Colonic mucosa (tissue), 4 donors: ENCODE measurements around the gene PLVAP. TPM values are rescaled to one million over a fixed set of nuclear protein-coding genes. Genes with fewer than 3 reads are reported as not detected.
A peak's percentile ranks its signal among the peaks of the same experiment; 100 is the strongest.

Source experiments
- DNase-seq: peaks from one replicate; pipeline ENCODE4 v3.0.0-alpha.2; 2020
- H3K27ac ChIP-seq: fragments of 200-600 bp; one replicate; pipeline ENCODE4 v1.8.0; 2021
- H3K27me3 ChIP-seq: fragments of 200-600 bp; one replicate; pipeline ENCODE4 v1.8.0; 2021
- H3K36me3 ChIP-seq: fragments of 200-600 bp; one replicate; pipeline ENCODE4 v1.8.0; 2021
- H3K4me1 ChIP-seq: fragments of 200-600 bp; one replicate; pipeline ENCODE4 v1.8.0; 2021; ENCODE audit warnings: mild to moderate bottlenecking
- H3K4me3 ChIP-seq: fragments of 200-600 bp; one replicate; pipeline ENCODE4 v1.8.0; 2021
- H3K9ac ChIP-seq, 2 donors: one replicate each; pipeline ENCODE4 v1.7.0; 2013; ENCODE audit warnings: control low read depth in 2 of 2, low read depth in 2 of 2, low read length in 2 of 2
- H3K9me3 ChIP-seq: fragments of 200-600 bp; one replicate; pipeline ENCODE4 v1.8.0; 2021
- intact Hi-C: fragments of 100-400 bp; cut with DNase I; formaldehyde crosslinking; loops from one replicate; pipeline ENCODE4 v1.14.1; 2022
- total RNA-seq, 2 donors: library from RNA; stranded (reverse); fragmentation: NEBNext Ultra II Directional in 1 of 2; extraction: Animal tissue kit (Norgen Biotek cat#: 25700) in 1 of 2; gene quantifications; one replicate each; pipeline ENCODE4 v1.2.1, GENCODE V29; 2021
- TF ChIP-seq, protein P1 (sequence below): fragments of 200-600 bp; IDR thresholded peaks from one replicate; pipeline ENCODE4 v1.8.0; 2022; ENCODE audit warnings: antibody characterized with exemption, mild to moderate bottlenecking
- donor health status: healthy.
- donor health status: DM: no; HTN: no; CAD: no.
- donor health status: DM: no; HTN: no; CAD: no.

PLVAP gene
- total RNA-seq, 2 donors from 2014 or later = 20.8 to 47.1 TPM

DNA sequence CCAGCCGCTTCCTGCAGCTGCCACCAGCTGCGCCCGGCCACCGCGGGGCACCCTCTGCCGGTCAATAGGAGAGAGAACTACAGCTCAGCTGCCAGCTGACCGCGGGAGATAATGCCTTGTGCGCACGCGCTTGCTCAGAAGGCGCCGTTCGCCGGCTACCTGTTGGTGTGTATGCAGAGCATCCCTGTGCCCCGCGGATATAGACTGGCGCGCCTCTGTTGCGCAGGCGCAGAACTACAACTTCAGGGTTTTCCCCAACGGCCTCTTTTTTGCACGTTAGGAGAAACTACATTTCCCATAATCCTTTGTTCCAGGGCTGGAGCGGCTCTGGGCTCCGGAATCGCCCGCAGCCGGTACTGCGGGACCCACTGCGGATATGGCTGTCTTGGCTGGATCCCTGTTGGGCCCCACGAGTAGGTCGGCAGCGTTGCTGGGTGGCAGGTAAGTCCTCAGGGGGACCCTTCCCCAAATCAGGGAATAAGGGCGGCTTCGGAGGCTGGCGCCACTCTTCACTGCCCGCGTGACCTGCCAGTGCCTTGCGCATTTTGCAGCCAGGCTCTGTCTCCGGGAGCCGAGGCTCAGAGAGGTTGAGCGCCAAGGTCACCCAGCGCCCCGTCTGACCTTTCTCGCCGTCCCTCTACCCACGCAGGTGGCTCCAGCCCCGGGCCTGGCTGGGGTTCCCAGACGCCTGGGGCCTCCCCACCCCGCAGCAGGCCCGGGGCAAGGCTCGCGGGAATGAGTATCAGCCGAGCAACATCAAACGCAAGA lies 71.4 kb downstream of the PLVAP start, which contains the start of gene MRPL34:
MRPL34 (plus strand) TSS at position 356 of the 768 bp plus-strand sequence; CDS start at position 377, 21 bp downstream.
- peak within 1 kb of the TSS; percentile 72 for H3K4me3 ChIP-seq
- TF ChIP-seq, protein P1, sequence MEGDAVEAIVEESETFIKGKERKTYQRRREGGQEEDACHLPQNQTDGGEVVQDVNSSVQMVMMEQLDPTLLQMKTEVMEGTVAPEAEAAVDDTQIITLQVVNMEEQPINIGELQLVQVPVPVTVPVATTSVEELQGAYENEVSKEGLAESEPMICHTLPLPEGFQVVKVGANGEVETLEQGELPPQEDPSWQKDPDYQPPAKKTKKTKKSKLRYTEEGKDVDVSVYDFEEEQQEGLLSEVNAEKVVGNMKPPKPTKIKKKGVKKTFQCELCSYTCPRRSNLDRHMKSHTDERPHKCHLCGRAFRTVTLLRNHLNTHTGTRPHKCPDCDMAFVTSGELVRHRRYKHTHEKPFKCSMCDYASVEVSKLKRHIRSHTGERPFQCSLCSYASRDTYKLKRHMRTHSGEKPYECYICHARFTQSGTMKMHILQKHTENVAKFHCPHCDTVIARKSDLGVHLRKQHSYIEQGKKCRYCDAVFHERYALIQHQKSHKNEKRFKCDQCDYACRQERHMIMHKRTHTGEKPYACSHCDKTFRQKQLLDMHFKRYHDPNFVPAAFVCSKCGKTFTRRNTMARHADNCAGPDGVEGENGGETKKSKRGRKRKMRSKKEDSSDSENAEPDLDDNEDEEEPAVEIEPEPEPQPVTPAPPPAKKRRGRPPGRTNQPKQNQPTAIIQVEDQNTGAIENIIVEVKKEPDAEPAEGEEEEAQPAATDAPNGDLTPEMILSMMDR = peak; percentile 63
- no peaks in the 10 kb centered on the region for H3K9me3 ChIP-seq
- no peaks in the 10 kb centered on the region for H3K27me3 ChIP-seq
- intact Hi-C loops = loop anchor here (2.0 kb wide), 1 partner anchor 29 kb away; the partner anchor contains the start of gene ANO8
- H3K27ac ChIP-seq = peak within 1 kb of the TSS; percentile 93
- peak; percentile 97 for DNase-seq
- H3K4me1 ChIP-seq = peaks cover 22% of the 10 kb centered on the region
- no peaks in the 10 kb centered on the region for H3K36me3 ChIP-seq
- peak within 1 kb of the TSS; percentile 72 to 94 for H3K9ac ChIP-seq

DNA sequence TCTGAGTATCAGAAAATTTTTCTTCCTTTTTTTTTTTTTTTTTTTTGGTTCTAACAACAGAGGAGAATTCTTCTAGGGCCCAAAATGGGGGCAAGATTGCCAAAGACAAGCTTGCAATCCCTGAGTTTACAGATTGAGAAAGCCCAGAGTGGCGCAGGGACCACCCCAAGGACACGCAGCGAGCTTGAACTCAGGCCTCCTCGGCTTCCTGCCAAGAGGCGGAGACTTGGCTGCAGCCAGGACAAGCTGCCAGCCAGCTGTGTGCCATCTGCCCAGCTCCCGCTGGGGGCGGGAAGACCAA lies 72.0 kb downstream of the PLVAP start:
- peaks cover 16% of the 10 kb centered on the region for H3K4me1 ChIP-seq
- intact Hi-C loops = loop anchor here (2.0 kb wide), 1 partner anchor 30 kb away; the partner anchor contains the start of gene ANO8

DNA sequence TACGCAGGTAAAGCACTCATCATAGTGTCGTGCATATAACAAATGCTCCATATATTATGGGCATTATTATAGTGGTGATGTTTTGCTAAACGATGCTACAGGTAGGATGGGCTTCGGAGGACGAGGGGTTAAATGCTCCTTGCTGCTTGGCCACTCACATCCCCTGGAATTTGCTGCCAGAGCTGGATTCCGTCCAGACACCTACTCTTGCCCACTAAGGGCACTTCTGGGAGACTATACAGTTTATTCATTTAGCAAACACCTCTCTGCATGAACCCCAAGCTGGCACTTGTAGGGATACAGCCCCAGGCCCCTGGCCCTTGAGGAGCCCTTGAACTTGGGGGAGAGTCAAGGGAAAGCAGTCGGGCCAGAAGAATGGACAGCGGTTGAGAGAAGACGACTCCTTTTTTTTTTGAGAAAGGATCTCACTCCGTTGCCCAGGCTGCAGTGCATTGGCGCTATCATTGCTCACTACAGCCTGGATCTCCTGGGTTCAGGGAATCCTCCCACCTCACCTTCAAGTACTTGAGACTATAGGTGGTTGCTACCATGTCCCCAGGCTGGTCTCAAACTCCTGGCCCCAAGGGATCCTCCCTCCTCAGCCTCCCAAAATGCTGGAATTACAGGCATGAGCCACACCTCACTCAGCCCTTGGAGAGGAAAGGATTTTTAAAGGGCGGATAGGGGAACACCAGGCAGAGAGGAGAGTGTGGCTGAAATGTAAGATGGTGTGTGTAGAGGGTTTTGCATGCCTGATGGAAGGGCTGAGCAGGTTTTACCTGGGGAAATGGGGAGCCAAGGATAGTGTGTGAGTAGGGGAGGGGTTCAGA lies 72.5 kb downstream of the PLVAP start:
- TF ChIP-seq, protein P1 = no peak
- H3K36me3 ChIP-seq = no peaks in the 10 kb centered on the region
- peak overlapping the region; percentile 72 for H3K4me3 ChIP-seq
- H3K9me3 ChIP-seq = no peaks in the 10 kb centered on the region
- intact Hi-C loops = loop anchor here (2.0 kb wide), 1 partner anchor 30 kb away; the partner anchor contains the start of gene ANO8
- no peaks in the 10 kb centered on the region for H3K27me3 ChIP-seq
- DNase-seq = no peak
- peak overlapping the region in 1 of 2 donors; percentile 59 for H3K9ac ChIP-seq
- peaks cover 15% of the 10 kb centered on the region for H3K4me1 ChIP-seq
- H3K27ac ChIP-seq = peak overlapping the region; percentile 93

More for the DNA sequence above, 72.0 kb downstream of the PLVAP start:
- TF ChIP-seq, protein P1 = no peak
- peak overlapping the region; percentile 72 for H3K4me3 ChIP-seq
- no peaks in the 10 kb centered on the region for H3K36me3 ChIP-seq
- H3K9ac ChIP-seq = peak overlapping the region in 1 of 2 donors; percentile 94
- no peaks in the 10 kb centered on the region for H3K9me3 ChIP-seq
- H3K27ac ChIP-seq = peak overlapping the region; percentile 93
- no peaks in the 10 kb centered on the region for H3K27me3 ChIP-seq
- DNase-seq = no peak

DNA sequence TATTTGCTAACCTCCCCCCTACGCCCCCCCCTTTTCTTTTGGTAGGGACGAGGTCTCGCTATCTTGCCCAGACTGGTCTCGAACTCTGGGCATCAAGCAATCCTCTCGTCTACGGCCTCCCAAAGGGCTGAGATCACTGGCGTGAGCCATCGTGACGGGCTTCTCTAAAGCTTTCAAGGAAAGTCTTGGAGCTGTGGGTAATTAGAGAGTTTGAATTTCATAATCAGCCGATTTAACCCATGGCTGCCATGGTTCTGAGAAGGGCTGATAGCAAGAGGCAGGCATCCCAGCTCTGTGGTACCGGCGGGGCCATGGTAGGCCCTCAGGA lies 73.2 kb downstream of the PLVAP start:
- peak overlapping the region; percentile 63 for H3K4me3 ChIP-seq
- intact Hi-C loops = loop anchor here (2.0 kb wide), 1 partner anchor 31 kb away; the partner anchor contains the start of gene ANO8
- no peak overlapping the region for H3K9ac ChIP-seq
- peaks cover 15% of the 10 kb centered on the region for H3K4me1 ChIP-seq
- TF ChIP-seq, protein P1 = no peak
- H3K9me3 ChIP-seq = no peaks in the 10 kb centered on the region
- DNase-seq = no peak
- no peaks in the 10 kb centered on the region for H3K27me3 ChIP-seq
- no peaks in the 10 kb centered on the region for H3K36me3 ChIP-seq
- H3K27ac ChIP-seq = no peak overlapping the region

GRCh38 chr19:17303167-17303939 lies 73.8 kb downstream of the PLVAP start, which contains the start of gene ABHD8:
TSS of gene ABHD8 (minus strand) at chr19:17303425. CDS start at chr19:17301616, 1,809 bp downstream.
- peak within 1 kb of the TSS; percentile 63 for H3K4me3 ChIP-seq
- TF ChIP-seq, protein P1 = peak; percentile 59
- H3K36me3 ChIP-seq = no peaks in the 10 kb centered on the region
- H3K27me3 ChIP-seq = no peaks in the 10 kb centered on the region
- peak within 1 kb of the TSS; percentile 37 for H3K27ac ChIP-seq
- intact Hi-C loops = no loop called here
- peak within 1 kb of the TSS; percentile 46 to 87 for H3K9ac ChIP-seq
- H3K4me1 ChIP-seq = peaks cover 15% of the 10 kb centered on the region
- DNase-seq = peak; percentile 96
- no peaks in the 10 kb centered on the region for H3K9me3 ChIP-seq
